HG03064 (cell line): ENCODE data around the gene DDHD1.
"Not testable (repeated sequence)": the region's sequence is repeated elsewhere in the genome, so short reads cannot be mapped to it uniquely, and the experiment has no call there.

Experiments
- ATAC-seq: cut with Tn5 transposase; IDR thresholded peaks from one replicate; pipeline ENCODE4 v1.9.1; 2021; ENCODE audit warnings: low read depth; ENCODE audit not compliant: unreplicated experiment

DDHD1 gene

GRCh38 chr14:53152184-53152886 lies 788 bp downstream of the DDHD1 start:
- peak; percentile 12 for ATAC-seq

DNA sequence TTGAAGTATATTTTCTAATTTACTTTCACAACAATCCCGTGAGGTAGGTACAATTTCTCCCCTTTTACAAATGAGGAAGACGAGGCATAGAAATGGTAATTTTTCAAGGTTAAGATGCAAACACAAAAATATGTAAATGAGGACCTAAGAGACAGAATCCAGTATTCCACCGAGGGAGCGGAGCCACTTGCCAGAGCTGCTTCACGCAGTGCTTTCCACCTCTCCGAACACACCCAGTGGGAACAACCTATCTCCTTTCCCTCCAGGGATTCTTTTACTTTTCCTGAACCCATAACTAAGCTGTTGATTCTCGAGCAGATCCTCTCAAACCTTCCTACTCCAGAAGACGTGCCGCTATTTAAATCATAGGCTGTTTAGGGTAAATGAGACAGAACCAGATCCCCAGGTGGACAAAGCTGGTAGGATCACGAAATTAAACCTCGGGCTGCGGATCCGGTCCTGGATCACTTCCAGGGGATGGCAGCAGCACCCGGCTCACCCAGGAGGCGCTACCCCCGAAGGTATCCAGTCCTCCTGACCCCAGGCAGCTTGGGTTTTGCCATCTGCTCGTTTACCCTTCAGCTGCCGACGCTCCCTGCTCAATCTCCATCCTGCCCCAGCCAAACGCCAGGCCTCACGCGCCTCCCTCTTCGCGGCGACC lies 1.5 kb downstream of the DDHD1 start:
- ATAC-seq = no peak

DNA sequence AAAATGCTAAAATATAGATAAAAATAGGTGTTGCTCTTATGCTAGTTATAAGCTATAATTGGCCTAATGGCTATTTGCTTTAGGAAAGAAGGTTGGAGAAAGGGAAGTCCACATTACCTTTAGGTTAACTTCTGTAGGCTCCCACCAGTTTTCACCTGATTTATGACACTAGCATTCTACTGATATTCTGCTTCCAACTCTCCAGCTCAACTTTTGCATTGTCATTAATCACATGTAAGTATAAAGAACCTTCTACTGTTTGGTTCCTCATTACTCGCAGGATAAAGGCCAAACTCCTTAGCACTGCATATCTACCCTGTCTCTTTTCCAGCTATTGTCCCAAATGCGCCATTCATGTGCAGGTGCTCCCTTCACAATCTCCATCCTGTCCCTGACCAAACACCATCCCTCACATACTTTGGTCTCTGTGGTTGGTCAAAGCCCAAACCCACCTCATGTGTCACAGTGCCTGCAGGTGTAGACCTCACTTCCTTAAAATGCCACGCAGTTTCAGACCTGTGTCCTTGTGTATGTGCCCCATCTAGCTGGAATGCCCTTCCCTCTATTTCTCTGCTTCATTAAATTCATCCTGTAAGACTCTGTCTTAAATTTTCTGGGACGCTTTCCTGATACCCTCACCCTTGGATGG lies 3.3 kb downstream of the DDHD1 start:
- ATAC-seq = no peak

GRCh38 chr14:53148671-53149070 lies 4.5 kb downstream of the DDHD1 start:
- no peak for ATAC-seq

DNA sequence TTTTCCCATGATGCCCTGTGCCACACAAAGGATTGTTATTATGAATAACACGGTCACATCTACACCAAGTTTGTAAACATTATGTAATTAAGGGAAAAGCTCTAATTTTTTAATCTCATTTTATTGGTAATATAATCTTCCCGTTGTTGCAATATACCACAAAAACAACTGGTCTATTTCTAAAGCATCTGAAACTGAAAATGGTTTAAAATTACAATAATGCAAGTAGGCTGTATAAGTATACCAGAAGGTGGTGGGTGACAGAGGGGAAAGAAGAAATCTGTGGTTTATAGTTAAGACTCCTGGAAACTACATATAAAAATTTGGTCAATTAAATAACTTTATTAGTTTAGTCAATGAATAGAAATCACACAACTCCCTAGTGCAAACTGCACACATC lies 5.2 kb downstream of the DDHD1 start:
- ATAC-seq = no peak

DNA sequence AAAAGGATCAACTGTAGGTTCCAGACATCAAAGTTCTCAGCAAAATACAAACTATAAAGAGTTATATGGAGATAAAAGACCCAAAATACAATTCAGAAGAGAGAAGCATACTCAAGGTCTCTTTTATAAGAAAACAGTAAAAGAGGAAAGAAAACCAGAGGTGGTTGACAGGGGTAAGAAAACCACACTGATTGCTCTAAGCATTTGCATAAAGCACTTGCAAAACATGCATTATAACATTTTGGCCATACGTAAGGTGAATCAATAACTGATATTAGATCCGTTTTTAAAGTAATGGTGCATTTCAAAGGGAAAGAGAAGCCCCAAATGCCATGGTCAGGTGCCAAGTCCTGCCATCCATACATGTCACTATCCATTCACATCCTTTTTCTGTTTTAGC lies 5.9 kb downstream of the DDHD1 start:
- no peak for ATAC-seq

DNA sequence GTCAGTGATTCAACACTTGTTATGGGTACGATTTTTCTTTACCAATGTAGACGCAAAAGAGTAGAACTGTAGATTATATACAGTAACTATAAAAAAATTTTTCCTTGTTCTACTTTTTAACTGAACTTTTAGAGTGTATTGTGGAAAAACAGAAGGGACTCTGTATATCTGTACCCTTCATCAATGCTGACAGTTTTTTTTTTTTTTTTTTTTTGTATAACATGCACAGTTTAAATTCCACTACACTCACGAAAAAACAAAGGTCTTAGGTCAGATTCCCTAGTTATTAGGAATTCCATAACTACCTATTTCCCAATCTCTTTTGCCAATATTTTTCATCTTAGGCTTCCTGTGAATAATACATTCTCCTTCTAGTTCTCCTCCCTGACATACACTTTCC lies 6.4 kb downstream of the DDHD1 start:
- no peak for ATAC-seq

- ATAC-seq = peak; percentile 52
Measured at GRCh38 chr14:53144244-53144643, 8.9 kb downstream of the DDHD1 start.

- ATAC-seq = no peak
Measured at GRCh38 chr14:53140585-53140984, 12.5 kb downstream of the DDHD1 start.

- ATAC-seq = no peak
Measured at GRCh38 chr14:53137568-53138203, 15.4 kb downstream of the DDHD1 start.

DNA sequence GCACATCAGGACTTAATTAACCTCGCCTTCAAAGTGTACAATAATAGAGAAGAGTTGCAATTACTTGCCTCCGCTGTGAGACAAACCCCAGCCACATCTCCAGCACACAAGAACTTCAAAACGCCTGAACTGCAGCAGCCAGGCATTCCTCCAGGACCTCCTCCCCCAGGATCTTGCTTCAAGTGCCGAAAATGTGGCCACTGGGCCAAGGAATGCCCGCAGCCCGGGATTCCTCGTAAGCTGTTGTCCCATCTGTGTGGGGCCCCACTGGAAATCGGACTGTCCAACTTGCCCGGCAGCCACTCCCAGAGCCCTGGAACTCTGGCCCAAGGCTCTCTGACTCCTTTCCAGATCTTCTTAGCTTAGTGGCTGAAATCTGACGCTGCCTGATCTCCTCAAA lies 22.6 kb downstream of the DDHD1 start:
- not testable (repeated sequence) for ATAC-seq

GRCh38 chr14:53128303-53129028 lies 24.7 kb downstream of the DDHD1 start:
- ATAC-seq = no peak

DNA sequence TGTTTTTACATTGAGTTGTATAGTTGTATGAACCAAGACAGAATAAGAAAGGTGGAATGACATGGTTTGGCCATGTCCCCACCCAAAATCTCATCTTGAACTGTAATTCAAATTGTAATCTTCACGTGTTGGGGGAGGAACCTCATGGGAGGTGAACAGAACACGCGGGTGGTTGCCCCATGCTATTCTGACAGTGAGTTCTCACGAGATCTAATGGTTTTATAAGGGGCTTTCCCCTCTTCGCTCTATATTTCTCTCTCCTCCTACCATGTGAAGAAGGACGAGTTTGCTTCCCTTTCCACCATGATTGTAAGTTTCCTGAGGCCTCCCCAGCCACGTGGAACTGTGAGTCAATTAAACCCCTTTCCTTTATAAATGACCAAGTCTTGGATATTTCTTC lies 25.3 kb downstream of the DDHD1 start:
- no peak for ATAC-seq

GRCh38 chr14:53127151-53127550 lies 26.0 kb downstream of the DDHD1 start:
- ATAC-seq = no peak

GRCh38 chr14:53126731-53127130 lies 26.4 kb downstream of the DDHD1 start:
- ATAC-seq = no peak

DNA sequence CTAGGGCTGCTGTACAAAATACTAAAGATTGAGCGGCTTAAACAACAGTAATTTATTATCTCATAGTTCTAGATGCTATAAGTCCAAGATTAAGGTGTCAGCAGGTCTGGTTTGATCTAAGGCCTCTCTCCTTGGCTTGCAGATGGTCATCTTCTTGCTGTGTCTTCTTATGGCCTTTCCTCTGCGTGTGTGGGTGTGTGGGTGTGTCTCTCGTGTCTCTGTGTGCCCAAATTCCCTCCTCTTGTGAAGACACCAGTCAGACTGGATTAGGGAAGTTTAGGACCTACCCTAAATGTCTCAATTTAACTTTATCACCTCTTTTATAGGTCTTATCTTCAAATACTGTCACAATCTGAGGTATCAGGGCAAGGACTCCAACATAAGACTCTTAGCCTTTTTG lies 28.3 kb downstream of the DDHD1 start:
- ATAC-seq = no peak

GRCh38 chr14:53121419-53121818 lies 31.7 kb downstream of the DDHD1 start:
- ATAC-seq = not testable (repeated sequence)

DNA sequence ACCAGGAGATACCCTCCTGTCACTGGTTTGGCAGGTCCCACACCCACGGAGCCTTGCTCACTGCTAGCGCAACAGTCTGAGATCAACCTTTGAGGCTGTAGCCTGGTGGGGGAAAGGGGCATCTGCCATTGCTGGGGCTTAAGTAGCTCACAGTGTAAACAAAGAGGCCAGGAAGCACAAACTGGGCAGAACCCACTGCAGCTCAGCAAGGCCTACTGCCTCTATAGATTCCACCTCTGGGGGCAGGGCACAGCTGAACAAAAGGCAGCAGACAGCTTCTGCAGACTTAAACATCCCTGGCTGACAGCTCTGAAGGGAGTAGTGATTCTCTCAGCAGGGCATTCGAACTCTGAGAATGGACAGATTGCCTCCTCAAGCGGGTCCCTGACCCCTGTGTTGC lies 35.6 kb downstream of the DDHD1 start:
- not testable (repeated sequence) for ATAC-seq

- no peak for ATAC-seq
Measured at GRCh38 chr14:53113989-53114388, 39.1 kb downstream of the DDHD1 start.

- peak; percentile 4 for ATAC-seq
Measured at GRCh38 chr14:53110096-53110495, 43.0 kb downstream of the DDHD1 start.
